NOMO-1 treated with dmso at 0.1 percent for 144 hours (cell line): Measurements from ENCODE around the gene SAMD4A.

Source experiments
- DNase-seq: peaks from one replicate; lab custom pipeline; 2025; ENCODE audit not compliant: unreplicated experiment; lab: John Stamatoyannopoulos, UW

The SAMD4A gene

DNA sequence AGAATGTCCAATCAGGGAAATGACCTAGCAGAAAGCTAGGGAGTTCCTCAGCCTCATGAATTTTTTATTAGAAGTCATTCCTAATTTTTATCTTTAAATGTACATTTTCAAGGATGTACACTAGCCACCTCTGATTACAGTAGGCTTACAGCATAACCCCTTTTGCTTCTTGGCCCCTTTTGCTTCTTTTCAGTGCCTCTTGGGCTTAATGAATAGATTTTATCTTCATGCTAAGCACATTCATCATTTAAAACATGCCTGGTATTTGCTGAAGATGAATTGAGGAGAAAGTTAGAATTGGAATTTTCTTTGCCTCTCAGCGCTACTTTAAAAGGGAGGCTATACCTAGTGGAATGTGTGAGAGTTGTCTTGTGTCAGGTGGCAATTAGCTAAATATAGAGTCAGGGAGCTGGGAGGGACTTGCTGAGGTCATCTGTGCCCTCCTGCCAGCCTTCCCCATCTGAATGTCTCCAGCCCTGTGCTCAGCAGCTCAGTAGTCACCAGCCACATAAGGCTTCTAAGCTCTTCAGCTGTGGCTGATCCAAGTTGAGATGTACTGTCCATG is 132.1 kb downstream of the SAMD4A start:
- no peak for DNase-seq

DNA sequence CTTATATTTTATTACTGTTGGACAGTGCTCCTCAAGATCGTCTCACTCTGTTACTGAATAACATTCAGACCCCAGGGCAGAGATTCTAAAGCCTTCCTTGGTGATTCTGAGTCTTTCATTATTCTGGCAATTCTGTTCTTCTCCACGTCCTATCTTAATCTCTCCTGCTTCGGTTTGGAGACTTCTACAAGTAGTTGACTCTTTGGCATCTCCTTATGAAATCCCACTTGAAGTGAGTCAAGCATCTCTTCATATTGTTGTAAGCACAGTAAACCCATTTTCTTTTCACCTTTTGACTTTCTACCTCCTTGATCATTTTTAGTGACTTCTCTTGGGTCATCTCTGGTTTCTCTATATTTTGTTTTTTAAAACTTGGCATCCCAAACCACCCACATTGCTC is 132.8 kb downstream of the SAMD4A start:
- no peak for DNase-seq

DNA sequence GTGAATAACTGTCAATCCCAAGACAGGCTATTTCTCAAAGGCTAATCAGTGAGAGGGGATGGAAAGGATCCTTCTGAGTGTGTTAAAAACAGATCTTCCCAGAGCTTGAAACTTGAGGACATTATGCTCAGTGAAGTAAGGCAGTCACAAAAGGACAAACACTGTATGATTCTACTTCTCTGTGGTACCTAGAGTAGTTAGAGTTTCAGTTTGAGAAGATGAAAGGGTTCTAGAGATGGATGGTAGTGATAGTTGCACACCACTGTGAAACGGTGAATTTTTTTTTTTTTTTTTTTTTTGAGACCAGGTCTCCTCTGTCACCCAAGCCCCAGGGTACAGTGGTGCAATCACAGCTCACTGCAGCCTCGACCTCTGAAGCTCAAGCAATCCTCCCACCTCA is 133.8 kb downstream of the SAMD4A start:
- DNase-seq = no peak

DNA sequence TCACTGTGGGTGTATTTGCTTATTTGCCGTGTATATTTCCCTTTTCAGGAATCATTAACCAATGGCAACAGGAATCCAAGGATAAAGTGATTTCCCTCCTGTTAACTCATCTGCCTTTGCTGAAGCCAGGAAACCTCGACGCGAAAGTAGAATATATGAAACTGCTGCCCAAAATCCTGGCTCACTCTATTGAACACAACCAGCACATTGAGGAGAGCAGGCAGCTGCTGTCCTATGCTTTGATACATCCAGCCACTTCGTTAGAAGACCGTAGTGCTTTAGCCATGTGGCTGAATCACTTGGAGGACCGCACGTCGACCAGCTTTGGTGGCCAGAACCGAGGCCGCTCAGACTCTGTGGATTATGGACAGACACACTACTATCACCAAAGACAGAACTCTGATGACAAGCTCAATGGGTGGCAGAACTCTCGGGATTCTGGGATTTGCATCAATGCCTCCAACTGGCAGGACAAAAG is 135.1 kb downstream of the SAMD4A start:
- no peak for DNase-seq

DNA sequence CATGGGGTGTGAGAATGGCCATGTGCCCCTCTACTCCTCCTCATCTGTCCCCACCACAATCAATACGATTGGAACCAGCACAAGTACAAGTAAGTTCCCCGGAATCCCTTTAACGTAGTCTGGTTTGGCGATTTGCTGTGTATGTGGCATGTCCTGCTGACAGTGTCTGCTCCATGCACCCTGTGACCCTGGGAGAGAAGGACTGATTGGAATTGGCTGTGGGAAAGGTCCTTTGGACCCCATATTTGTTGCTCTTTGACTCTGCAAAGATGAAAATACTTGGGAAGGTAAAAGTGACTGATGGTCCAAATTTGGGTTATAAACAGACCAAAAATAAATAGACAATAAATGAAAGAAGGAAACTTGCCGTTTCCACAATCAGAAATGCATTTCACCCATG is 135.6 kb downstream of the SAMD4A start:
- no peak for DNase-seq

DNA sequence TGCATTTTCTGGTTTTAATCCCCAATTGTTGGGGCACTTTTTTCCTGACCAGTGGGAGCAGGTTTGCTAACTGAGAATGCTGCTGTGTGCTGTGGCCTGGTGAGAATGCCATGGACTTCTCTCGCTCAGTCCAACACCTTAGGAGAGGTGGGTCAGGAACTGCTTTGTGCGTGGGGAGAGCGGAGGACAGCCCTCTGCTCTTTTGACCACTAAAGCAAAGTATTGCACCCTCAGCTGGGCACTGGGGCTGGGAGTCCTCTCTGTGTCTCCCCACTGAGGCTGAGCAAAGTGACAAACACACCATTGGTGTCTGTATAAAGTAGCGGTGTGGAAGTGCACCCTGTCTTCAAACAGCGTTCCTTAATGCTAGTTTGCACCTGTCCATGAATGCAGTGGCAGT is 136.2 kb downstream of the SAMD4A start:
- DNase-seq = no peak

DNA sequence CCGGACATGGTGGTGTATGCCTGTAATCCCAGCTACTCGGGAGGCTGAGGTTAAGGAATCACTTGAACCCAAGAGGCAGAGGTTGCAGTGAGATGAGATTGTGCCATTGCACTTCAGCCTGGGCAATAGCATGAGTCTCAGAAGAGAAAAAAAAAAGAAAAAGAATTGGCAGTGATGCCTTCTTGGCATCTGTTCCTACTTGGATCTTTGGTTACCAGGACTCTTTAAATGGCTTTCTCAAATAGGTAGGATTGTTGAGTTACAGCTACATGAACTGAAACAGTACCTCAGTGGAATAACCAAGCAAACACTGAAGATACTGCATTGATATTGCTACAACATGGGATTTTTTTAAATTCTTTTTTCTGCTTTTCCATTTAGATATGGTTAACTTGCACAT is 136.8 kb downstream of the SAMD4A start:
- no peak for DNase-seq

DNA sequence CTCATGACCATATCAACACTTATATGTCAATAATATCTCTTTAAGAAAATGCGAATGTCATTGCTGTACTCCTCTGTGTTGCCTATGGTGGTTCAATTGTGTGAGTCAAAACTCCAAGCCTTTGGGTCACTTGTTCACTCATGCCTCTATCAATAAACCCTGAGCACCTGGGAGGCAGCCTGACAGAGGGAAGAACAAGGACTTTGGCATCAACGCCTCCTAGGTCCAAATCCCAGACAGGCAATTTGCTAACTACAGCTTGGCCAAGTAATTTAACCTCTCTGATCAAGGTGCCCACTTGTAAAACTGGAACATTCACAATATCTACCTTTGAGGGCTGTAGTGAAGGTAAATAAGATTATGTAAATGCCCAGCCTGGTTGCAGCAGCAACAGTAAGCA is 137.8 kb downstream of the SAMD4A start:
- no peak for DNase-seq

DNA sequence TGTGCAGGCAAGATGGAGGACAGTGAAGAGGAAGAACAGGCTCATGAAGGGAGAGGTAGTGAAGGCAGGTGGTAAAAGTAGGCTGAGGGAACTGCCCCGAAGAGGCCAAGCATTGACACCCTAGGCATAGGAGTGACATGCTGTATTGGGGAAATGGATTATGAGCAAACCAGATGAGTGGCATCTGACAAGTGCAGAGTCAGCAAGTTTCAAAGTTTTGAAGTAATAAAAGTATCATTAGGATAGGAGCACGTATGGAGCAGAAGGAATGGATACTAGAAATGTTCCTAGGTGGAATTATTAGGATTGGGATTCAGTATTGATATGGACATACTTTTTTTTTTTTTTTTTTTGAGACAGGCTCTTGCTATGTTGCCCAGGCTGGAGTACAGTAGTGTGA is 139.8 kb downstream of the SAMD4A start:
- no peak for DNase-seq

DNA sequence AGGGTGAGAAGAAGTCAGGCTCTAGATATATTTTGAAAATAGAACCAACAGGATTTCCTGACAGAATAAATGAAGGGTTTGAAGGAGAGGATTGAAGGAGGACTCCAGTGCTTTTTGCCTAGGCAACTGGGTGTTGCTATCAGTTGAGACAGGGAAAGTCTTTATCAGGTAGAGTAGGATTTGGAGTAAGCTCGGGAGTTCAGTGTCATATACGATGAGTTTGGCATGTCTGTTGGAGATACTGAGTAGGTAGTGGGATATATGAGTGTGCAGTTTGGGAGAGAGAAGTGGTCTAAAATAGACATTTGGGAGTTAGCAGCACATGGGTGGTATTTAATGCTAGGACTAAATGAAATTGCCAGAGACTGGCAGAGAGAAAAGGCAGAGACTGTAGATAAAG is 141.2 kb downstream of the SAMD4A start:
- no peak for DNase-seq

DNA sequence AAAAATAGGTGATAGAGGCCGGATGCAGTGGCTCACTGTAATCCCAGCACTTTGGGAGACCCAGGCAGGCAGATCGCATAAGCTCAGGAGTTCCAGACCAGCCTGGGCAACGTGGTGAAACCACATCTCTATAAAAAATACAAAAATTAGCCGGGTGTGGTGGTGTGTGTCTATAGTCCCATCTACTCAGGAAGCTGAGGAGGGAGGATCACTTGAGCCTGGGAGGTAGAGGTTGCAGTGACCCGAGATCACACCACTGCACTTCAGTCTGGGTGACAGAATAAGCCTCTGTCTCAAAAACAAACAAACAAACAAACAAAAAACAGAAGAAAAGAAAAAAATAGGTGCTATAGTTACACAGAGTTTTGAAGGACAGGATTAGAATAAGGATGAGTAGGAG is 142.1 kb downstream of the SAMD4A start:
- DNase-seq = no peak

DNA sequence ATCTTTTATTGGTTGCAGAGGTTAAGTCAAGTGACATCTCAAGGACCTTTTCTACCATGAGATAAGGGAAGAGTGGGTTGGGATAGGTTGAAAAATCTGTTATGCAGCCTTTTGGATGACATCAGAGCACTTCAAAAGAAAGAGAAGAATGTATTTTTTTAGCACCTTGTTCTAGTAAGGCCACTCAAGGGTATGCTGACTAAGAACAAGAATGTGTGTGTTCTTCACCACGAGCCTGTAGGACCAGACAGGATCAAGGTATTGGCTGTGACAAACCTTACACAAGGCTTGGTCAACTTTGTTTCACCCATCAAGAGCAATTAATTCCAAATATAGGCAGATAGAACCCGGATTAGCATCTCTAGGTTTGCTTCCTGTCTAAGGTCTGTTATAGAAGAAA is 142.5 kb downstream of the SAMD4A start:
- no peak for DNase-seq

DNA sequence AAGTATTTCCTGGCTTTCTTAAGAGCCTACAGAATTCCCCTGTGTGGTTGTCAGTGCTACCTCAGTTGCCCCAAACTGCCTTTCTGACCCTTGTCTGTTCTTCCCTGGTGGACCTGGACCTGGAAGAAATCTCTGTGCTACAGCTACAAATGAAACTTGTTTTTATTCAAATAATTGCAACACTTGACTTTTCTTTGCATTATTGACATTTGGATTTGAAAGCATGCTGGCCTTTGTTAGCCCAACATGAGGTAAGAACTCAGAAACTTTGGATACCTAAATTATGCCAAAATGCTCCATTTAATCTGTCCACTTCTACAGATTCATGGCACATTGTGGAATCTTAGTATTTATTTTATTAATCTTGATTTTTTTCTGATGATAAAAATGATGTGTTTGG is 142.9 kb downstream of the SAMD4A start:
- DNase-seq = no peak

DNA sequence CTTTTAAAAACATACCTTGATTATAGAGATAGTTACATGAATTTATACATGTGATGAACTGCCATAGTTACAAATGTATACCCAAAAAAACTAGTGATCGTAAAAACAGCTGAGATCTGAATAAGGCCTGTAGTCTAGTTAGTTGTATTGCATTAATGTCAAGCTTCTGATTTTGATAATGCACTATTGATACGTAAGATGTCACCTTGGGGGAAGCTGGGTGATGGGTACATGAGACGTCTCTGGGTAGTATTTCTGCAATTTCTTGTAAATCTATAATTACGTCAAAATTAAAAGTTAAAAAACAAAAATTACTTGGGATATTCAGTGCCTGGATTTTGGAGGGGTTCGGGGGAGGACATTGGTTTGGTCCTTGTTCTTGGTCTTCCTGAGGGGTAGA is 144.4 kb downstream of the SAMD4A start:
- DNase-seq = no peak

DNA sequence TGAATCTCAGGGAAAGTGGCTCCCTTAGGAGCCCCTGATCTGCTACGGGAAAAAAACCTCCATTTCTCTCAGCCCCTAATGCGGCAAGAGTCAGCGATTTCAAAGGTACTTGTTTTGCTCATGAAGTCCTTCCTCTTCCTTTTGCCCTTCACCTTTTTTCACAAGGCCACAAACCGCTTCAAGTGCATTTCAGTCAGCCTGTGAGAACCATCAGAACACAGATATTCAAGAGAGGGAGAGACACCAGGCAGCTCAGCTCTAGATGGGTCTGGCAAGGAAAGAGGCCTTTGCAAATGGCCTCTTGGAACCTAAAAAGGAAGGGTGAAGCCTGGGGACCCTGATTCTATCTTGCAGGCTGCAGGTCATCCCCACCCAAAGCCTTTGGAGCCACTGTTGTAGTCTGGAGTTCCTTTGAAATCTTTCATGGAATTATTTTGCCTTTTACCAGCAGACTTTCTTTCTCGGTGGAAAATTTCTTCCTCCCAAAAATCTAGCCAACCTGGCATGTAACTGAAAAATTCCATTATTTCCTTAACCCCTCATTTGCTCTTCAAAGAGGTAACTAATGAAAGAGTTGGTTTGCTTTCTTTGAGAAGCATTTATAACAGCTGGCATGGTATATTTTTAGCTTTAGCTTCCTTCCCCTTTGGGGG is 145.0 kb downstream of the SAMD4A start:
- DNase-seq = no peak

DNA sequence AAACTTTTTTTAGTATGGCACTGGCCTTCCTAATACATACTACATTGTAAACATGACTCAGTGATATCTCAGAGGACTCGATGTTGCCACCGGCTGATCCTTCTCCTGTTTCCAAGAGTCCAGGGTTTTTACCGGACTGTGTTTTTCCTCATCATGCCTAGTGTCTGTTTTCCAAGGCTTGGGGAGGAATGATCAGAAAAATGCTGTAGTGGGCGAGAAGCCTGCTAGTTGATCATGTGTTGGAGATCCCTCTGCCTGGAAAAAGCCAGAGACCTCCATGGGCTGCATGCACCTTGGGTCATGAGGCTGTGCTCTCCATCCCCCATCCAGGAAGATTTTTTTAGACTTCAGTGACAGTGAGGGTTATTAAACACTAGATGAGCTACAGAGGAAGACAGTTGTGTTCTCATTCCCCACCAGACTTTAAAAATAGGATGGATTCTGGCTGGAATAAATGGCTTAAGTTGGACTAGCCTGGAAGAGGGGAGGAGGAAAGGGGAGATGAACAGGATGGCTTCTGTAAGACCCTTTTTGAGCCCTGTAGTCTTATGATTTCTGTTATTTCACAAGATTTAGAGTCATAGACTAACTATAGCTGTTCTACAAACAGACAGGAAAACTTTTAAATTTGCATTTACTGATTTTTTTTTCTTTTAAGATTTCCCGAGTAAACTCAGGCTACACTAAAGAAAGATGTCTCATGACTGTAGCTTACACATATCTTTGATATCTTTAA is 145.7 kb downstream of the SAMD4A start:
- DNase-seq = no peak

DNA sequence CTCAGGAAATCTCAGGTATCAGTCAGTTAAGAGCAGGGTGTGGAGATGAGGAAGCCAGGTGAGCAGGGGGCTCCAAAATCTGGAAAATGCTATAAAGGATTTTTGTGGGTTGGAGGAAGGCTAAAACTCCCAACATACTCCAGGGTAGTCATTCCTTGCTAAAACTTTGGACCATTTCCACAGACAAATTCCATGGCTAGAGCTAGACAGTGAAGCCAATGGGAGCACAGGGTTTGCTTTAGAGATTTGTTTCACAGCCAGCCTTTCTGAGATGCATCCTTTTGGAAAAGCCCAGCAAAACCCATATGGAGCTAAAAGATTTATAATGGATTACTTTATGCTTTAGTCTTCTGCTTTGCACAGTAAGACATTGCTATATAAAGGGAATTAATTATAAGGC is 146.5 kb downstream of the SAMD4A start:
- DNase-seq = no peak

DNA sequence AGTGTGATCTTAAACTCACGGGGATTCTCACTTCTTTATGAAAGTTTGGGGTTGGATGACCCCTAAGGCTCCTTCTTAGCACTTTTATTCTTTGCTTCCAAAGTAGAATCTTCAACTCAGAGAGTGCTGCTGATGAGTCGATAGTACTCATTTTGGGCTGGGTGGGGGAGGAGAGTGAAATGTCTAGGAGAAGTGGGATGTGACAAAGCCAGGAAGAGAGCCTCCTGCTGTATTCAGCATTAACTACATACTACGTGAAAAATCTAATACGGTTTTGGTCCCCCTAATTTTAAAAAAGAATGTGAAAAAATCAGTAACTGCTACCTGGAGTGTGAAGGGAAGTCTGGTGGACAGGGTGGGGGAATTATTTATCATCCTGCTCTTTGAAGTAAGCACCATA is 148.3 kb downstream of the SAMD4A start:
- no peak for DNase-seq

DNA sequence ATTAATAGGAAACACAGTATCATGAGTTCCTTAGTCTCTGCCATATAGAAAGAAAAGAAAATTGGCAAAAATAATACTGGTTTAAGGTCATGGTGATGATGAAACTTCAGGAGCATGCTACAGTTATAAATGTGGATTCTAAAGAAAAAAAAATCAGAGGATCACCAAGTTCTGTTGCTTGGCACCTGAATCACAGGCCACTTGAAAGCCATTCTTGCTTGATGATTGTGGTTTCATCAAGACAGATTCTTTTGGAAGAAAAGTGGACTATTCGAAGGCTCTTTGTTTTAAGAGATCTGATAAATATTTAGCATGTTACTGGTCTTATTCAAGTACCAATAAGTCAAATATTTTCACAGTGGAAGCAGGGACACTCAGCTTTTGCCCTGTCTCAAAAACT is 148.9 kb downstream of the SAMD4A start:
- DNase-seq = no peak

DNA sequence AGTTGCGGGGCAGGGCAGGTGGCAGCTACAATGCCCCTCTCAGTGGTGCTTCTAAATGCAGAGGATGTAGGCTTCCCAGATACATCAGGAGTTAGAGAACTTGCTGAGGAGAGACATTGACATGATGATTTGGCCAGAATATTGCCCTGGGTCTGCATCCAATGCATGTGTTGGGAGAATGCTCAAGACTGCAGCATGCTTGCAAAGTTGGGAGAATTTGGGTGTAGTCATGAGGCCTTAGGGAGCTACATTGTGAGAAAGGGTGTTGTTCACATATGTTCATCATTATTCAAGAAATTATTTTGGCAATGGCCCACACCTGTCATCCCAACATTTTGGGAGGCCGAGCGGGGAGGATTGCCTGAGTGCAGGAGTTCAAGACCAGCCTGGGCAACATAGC is 149.9 kb downstream of the SAMD4A start:
- no peak for DNase-seq

DNA sequence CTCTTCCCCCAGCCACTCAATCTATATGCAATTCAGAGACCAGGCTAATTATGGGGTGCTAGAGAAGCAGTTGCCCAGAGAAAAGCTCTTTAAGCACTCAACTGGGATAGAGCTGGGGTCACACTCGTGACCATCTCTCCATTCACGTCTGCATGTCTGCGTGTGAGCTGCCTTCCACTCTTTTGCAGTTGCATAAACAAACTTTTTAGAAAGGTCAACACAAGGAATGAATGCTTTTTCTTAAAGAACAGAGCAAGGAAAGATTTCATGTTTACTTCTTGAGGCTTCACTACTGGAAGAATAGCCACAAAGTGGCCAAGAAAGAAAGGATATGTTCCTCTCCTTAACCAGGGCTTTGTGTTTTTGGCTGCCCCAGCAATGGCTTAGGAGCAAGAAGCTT is 151.1 kb downstream of the SAMD4A start:
- no peak for DNase-seq

DNA sequence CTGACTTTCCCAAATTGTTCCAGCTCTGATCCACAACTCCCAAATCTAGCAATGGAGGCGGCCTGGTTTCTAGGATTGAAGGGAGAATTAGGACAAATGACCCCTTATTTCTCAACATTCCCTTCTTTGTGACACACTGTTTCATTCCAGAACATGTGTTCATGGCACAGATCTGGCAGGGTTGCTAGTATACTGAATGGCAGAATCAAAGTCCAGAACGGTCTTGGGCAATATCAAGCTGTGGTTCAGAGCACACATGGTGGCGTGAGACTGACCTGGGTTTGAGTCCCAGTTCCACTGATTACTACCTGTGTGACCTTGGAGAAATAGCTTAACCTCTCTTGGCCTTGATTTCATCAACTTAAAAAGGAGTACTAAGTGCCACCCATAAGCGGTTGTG is 152.5 kb downstream of the SAMD4A start:
- DNase-seq = no peak
